Liver (tissue), 3 donors: ENCODE measurements around the gene GNLY.

Experiments
- JUND ChIP-seq, 2 donors: IDR thresholded peaks; 2 replicates each; pipeline ENCODE4 v1.6.1; 2016; ENCODE audit warnings: antibody characterized with exemption in 2 of 2
- TF ChIP-seq, protein P1 (sequence below): fragments of 150-350 bp; IDR thresholded peaks from 2 replicates; pipeline ENCODE4 v1.5.1; 2017; ENCODE audit warnings: improper control_type of control experiment, low read depth, low read length; ENCODE audit not compliant: missing input control
- donor health status: healthy.
- donor health status: healthy.

DNA sequence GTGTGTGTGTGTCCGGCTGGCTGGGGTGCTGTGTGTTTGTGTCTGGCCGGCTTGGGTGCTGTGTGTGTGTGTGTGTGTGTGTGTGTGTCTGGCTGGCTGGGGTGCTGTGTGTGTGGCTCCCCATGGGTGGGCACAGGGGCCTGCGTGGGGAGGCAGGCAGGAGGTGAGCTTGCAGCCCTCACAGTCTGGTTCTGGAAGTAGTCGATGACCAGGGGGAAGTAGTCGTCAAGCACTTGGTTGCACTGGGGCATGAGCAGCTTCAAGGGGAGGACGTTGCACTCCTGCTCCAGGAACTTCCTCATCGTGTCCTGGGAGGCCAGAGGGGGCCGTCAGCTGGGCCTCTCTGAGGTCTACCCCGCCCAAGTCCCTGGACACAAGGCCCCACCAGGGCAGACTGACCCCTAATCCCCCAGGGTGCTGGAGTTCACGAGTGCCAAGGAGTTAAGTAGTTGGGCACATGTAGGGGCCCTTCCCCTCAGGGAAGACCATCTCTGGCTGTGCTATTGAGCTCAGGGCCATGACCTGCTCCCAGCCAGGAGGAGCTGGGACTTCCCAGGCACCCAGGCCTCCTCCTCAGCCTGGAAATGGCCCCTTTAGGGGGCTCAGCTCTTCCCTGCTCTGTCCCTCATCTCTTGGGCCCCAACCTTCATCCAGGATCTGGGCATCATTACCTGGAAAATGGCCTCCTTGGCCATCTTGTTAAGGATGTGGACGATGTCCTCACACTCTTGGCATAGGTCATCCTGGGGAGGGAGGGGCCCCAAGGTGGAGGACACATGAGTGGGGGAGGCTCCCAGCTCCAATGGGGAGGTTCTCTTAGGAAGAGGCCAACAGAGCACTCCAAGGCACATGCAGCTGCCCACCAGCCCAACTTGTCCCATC is 27.5 kb upstream of the GNLY start:
- TF ChIP-seq, protein P1, sequence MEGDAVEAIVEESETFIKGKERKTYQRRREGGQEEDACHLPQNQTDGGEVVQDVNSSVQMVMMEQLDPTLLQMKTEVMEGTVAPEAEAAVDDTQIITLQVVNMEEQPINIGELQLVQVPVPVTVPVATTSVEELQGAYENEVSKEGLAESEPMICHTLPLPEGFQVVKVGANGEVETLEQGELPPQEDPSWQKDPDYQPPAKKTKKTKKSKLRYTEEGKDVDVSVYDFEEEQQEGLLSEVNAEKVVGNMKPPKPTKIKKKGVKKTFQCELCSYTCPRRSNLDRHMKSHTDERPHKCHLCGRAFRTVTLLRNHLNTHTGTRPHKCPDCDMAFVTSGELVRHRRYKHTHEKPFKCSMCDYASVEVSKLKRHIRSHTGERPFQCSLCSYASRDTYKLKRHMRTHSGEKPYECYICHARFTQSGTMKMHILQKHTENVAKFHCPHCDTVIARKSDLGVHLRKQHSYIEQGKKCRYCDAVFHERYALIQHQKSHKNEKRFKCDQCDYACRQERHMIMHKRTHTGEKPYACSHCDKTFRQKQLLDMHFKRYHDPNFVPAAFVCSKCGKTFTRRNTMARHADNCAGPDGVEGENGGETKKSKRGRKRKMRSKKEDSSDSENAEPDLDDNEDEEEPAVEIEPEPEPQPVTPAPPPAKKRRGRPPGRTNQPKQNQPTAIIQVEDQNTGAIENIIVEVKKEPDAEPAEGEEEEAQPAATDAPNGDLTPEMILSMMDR = no peak
- no peak for TF ChIP-seq JUND (IDR thresholded peaks at IDR 0.05)
